Activated naive CD8-positive, alpha-beta T cell treated with anti-CD3 and anti-CD28 coated beads, Interleukin-2, amount 10 ng/mL, durations not matched to agents 7 days and 5 days (primary cell): ENCODE measurements around the gene MTUS2. TPM values are rescaled to one million over a fixed set of nuclear protein-coding genes. Genes with fewer than 3 reads are reported as not detected.

Source experiments
- ATAC-seq: fragments of 150-1000 bp; cut with Tn5 transposase; one replicate; pipeline ENCODE4 v1.10.0; 2021; ENCODE audit warnings: low read depth, moderate library complexity
- POLR2A ChIA-PET: fragments of 350-600 bp; sonication (Branson Sonifier 250); formaldehyde crosslinking; loops from one replicate; lab custom pipeline; 2021; ENCODE audit warnings: antibody characterized with exemption; lab: Charles Lee
- DNase-seq: peaks from one replicate; pipeline ENCODE4 v3.0.0; 2021
- H3K27ac Mint-ChIP-seq: one replicate; pipeline ENCODE4 v1.8.0; 2022; ENCODE audit warnings: mild to moderate bottlenecking, mixed read lengths
- H3K27me3 Mint-ChIP-seq: one replicate; pipeline ENCODE4 v1.8.0; 2022; ENCODE audit warnings: mild to moderate bottlenecking, moderate library complexity, mixed read lengths
- H3K36me3 Mint-ChIP-seq: one replicate; pipeline ENCODE4 v1.8.0; 2021; ENCODE audit warnings: mild to moderate bottlenecking, mixed read lengths
- H3K4me1 Mint-ChIP-seq: one replicate; pipeline ENCODE4 v1.8.0; 2021; ENCODE audit warnings: mixed read lengths
- H3K4me3 Mint-ChIP-seq: one replicate; pipeline ENCODE4 v1.8.0; 2022; ENCODE audit warnings: mild to moderate bottlenecking, moderate library complexity, mixed read lengths
- H3K9me3 Mint-ChIP-seq: one replicate; pipeline ENCODE4 v1.8.0; 2021; ENCODE audit warnings: mixed read lengths
- total RNA-seq, 2 experiments: library from RNA; stranded (reverse); gene quantifications; one replicate each; pipeline ENCODE4 v1.2.3, GENCODE V29; 2021

The MTUS2 gene
- total RNA-seq, 2 experiments from 2014 or later, result not detected

DNA sequence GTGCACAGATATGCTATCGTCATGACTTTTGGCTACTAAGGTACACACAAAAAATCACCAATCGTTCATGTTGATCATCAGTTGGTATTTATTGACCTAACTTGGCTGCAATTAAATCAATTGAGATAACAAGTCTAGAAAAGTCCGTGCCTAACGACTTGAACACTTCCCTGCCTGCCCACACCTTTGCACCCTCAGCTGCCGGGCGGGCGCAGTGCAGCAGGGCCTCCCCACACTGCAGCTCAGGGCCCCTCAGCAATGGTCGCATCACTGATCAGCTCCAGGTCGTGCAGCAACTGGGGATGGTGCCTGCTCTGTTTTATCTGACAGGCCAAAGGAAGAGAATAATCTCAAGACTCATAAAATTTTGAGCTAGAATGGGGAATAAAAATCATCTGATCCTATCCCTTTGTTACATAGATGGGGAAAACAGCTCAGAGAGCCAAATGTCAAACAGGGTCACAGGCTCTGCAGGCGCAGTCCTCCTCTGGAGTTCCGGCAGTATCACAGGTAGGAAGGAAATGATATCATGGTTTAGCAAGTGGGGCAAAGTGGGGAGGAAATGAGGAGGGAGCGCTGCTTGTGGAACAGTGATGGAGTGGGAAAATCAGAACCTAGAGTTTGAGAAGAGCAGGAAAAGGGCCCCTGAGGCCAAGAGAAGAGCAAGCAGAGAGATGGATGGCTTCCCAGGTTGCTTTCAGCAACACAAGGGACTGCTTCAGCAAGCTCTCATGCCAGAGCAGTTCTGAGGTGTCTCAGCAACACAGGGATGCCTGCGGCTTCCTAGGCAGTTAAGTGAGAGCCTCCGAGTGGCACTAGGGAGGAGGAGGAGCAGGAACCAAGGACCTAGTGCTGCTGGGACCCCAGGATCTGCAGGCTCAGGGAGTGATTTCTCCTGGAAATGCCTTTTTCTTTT, 717.9 kb downstream of the MTUS2 start:
- H3K4me1 Mint-ChIP-seq, result peaks cover 23% of the 10 kb centered on the region
- peak overlapping the region; percentile 31 for H3K27ac Mint-ChIP-seq
- POLR2A ChIA-PET, result no interaction called here
- no peaks in the 10 kb centered on the region for H3K9me3 Mint-ChIP-seq
- DNase-seq, result no peak
- H3K27me3 Mint-ChIP-seq, result no peaks in the 10 kb centered on the region
- no peak overlapping the region for H3K4me3 Mint-ChIP-seq
- no peak for ATAC-seq
- H3K36me3 Mint-ChIP-seq, result peaks cover 12% of the 10 kb centered on the region

GRCh38 chr13:29538652-29539040, 718.5 kb downstream of the MTUS2 start:
- H3K4me1 Mint-ChIP-seq, result peaks cover 28% of the 10 kb centered on the region
- DNase-seq, result no peak
- H3K27me3 Mint-ChIP-seq, result no peaks in the 10 kb centered on the region
- POLR2A ChIA-PET, result no interaction called here
- no peak overlapping the region for H3K4me3 Mint-ChIP-seq
- no peak overlapping the region for H3K27ac Mint-ChIP-seq
- H3K9me3 Mint-ChIP-seq, result no peaks in the 10 kb centered on the region
- no peak for ATAC-seq
- peaks cover 10% of the 10 kb centered on the region for H3K36me3 Mint-ChIP-seq

DNA sequence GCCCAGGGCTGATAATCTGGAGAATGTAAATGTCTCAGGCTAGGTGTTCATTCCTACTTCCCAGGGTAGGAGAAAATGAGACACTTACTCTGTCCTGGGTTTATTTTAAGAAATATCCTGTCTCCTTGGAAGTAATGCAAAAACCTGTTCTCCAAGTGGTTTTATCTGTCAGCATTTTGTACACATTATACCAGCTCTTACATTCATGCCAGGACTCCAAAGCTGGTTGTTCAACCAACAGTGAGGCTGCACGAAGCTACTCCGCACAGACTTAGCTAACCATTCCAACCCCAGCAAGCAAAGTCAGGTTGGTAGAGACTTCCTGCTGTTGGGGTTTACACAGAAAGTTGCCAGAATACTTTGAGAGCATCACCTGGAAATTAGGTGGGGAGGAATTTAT, 719.7 kb downstream of the MTUS2 start:
- H3K4me1 Mint-ChIP-seq, result peaks cover 29% of the 10 kb centered on the region
- DNase-seq, result no peak
- peaks cover 9% of the 10 kb centered on the region for H3K36me3 Mint-ChIP-seq
- H3K4me3 Mint-ChIP-seq, result no peak overlapping the region
- no peak overlapping the region for H3K27ac Mint-ChIP-seq
- POLR2A ChIA-PET, result no interaction called here
- ATAC-seq, result no peak
- H3K27me3 Mint-ChIP-seq, result no peaks in the 10 kb centered on the region
- H3K9me3 Mint-ChIP-seq, result no peaks in the 10 kb centered on the region

DNA sequence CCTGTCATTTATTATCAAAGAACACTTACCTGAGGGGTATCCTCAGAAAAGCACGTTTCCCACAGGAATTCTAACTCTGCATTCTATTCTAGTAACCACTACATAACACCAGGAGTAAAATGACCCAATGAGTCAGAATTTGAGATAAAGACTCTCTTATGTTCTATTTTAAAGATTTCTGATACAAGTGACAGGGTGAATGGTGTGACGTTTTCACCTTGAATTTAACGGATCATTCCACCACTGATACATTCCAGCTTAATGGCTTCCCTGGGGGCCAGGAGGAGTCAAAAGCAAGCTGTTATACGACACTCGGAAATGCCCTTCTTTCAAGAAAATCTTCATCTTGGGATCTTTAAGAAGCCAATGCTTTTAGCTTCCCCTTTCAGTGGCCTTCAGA, 720.2 kb downstream of the MTUS2 start:
- Mint-ChIP-seq H3K27me3 (no peaks in the 10 kb centered on the region), H3K36me3 (peaks cover 9% of the 10 kb centered on the region), H3K4me1 (peaks cover 31% of the 10 kb centered on the region), H3K27ac (no peak overlapping the region), H3K9me3 (no peaks in the 10 kb centered on the region), H3K4me3 (no peak overlapping the region)
- DNase-seq (no peak), ATAC-seq (no peak)
- POLR2A ChIA-PET, result no interaction called here

DNA sequence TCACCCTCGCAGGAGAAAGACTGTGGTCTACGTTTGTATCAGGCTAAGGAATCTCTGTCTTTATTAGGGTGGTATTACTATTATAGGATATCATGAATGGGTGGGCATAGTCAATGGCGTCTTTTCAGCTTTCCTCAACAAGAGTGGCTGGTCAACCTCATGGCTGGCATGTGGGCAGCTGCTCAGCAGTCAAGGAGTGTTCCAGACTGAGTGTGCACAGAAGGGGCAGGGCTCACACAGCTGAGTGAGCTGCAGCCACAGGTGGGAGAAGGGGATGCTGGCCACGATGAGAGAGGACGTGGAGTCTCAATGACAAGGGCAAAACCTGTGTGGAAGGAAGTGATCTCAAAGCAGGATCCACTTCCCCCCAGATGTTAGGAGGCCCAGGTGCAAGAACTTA, 720.7 kb downstream of the MTUS2 start:
- DNase-seq, result no peak
- H3K27ac Mint-ChIP-seq, result peak overlapping the region; percentile 22
- no peak for ATAC-seq
- POLR2A ChIA-PET, result no interaction called here
- peaks cover 31% of the 10 kb centered on the region for H3K4me1 Mint-ChIP-seq
- peaks cover 9% of the 10 kb centered on the region for H3K36me3 Mint-ChIP-seq
- H3K27me3 Mint-ChIP-seq, result no peaks in the 10 kb centered on the region
- no peak overlapping the region for H3K4me3 Mint-ChIP-seq
- H3K9me3 Mint-ChIP-seq, result no peaks in the 10 kb centered on the region

GRCh38 chr13:29541400-29541799, 721.3 kb downstream of the MTUS2 start:
- no peaks in the 10 kb centered on the region for H3K9me3 Mint-ChIP-seq
- H3K27me3 Mint-ChIP-seq, result no peaks in the 10 kb centered on the region
- peak overlapping the region; percentile 22 for H3K27ac Mint-ChIP-seq
- H3K4me1 Mint-ChIP-seq, result peaks cover 31% of the 10 kb centered on the region
- H3K36me3 Mint-ChIP-seq, result peaks cover 9% of the 10 kb centered on the region
- POLR2A ChIA-PET, result no interaction called here
- no peak overlapping the region for H3K4me3 Mint-ChIP-seq
- DNase-seq (no peak), ATAC-seq (no peak)

GRCh38 chr13:29542381-29542780, 722.2 kb downstream of the MTUS2 start:
- Mint-ChIP-seq H3K4me1 (peaks cover 28% of the 10 kb centered on the region), H3K9me3 (no peaks in the 10 kb centered on the region), H3K36me3 (peaks cover 9% of the 10 kb centered on the region), H3K27ac (no peak overlapping the region), H3K27me3 (no peaks in the 10 kb centered on the region), H3K4me3 (no peak overlapping the region)
- DNase-seq, result no peak
- POLR2A ChIA-PET, result interaction anchor here (0.7 kb wide), 1 partner anchor 1916 kb away, joined by 3 read pairs; no protein-coding TSS in a partner anchor
- no peak for ATAC-seq

DNA sequence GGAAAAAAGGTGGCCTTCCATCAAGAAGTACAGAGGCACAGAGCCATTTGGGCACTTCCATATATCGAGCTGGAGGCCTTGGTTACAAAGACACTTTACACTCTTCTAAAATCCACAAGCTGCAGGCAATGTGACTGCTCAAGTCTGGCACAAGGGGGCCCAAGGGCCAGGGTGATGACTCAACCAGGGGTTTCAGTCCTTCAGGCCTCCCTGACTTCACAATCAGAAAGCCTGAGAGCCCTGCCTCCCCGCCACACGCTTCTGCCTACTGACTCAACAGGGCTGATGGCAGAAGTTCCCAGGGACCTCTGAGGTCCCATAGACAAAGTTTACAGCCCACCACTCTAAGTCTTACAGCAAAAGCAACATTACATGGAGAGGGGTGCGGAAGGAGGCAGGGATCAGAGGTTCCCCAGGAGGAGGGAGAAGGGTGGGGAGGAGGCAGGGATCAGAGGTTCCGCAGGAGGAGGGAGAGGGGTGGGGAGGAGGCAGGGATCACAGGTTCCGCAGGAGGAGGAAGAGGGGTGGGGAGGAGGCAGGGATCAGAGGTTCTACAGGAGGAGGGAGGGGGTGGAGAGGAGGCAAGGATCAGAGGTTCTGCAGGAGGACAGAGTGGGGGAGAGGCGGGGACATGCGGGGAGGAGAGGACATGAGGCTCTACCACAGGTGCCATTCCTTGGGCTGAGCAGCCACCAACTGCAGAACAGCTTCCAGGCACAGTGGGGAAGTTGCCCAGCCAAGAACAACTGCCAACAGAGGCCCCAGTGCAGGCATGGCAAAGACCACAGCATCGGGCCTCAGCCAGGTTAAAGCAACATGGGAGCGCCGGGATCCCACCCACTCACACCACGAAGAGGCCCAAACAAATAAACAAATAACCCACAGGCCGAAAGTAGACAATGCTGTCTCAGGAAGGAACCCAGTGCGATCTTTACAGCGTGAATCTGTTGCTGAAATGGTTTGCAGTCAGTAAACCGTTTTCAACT, 723.4 kb downstream of the MTUS2 start:
- Mint-ChIP-seq H3K4me1 (peaks cover 23% of the 10 kb centered on the region), H3K9me3 (no peaks in the 10 kb centered on the region), H3K4me3 (no peak overlapping the region), H3K36me3 (peaks cover 9% of the 10 kb centered on the region), H3K27ac (no peak overlapping the region), H3K27me3 (no peaks in the 10 kb centered on the region)
- ATAC-seq (peak; percentile 45), DNase-seq (no peak)
- POLR2A ChIA-PET, result interaction anchor here (0.7 kb wide), 1 partner anchor 1917 kb away, joined by 3 read pairs; no protein-coding TSS in a partner anchor

DNA sequence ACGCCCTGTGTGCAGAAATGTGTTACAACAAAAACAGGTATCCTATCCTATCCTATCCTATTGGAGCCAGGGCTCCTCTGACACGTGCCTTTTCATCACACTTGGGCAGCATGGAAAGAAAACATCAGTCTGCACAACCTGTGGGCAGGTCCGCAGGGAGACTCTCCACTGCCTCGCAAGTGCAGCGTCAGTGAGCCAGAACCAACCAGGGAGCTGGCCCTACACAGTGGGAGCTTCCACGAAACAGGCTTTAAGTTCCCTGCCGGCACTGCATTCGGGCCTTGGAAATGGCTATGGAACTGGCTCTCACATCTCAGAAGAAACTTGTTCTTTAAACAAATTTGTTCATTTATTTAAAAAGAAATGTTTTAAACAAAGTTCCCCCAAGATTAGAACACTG, 725.8 kb downstream of the MTUS2 start:
- H3K27me3 Mint-ChIP-seq, result no peaks in the 10 kb centered on the region
- POLR2A ChIA-PET, result no interaction called here
- H3K27ac Mint-ChIP-seq, result no peak overlapping the region
- H3K9me3 Mint-ChIP-seq, result no peaks in the 10 kb centered on the region
- DNase-seq (no peak), ATAC-seq (no peak)
- H3K4me1 Mint-ChIP-seq, result peaks cover 15% of the 10 kb centered on the region
- H3K36me3 Mint-ChIP-seq, result peaks cover 14% of the 10 kb centered on the region
- H3K4me3 Mint-ChIP-seq, result no peak overlapping the region

DNA sequence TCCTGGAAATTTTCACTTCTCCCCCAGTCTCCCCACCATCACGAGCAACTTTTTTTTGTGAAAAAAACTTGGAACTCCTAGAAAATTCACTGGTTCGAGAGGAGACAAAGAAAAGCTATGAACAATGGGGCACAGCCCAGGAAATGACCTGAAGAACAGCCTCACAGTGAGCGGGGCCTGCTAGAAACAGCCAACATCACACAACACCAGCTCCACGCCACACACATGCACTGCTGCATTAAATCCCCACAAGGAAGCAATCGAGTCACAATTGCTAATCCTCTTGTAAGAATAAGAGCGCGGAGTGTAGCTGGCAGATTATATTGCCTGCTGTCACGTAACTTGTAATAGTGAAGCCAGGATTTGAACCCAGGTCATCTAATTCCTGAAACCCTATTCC, 726.5 kb downstream of the MTUS2 start:
- H3K27ac Mint-ChIP-seq, result no peak overlapping the region
- peaks cover 15% of the 10 kb centered on the region for H3K36me3 Mint-ChIP-seq

GRCh38 chr13:29547153-29547552, 727.0 kb downstream of the MTUS2 start:
- ATAC-seq (no peak), DNase-seq (no peak)
- Mint-ChIP-seq H3K27ac (no peak overlapping the region), H3K9me3 (no peaks in the 10 kb centered on the region), H3K36me3 (peaks cover 15% of the 10 kb centered on the region), H3K4me1 (peaks cover 9% of the 10 kb centered on the region), H3K27me3 (no peaks in the 10 kb centered on the region), H3K4me3 (no peak overlapping the region)
- POLR2A ChIA-PET, result no interaction called here

More for the DNA sequence above, 726.5 kb downstream of the MTUS2 start:
- POLR2A ChIA-PET, result no interaction called here
- Mint-ChIP-seq H3K4me1 (peaks cover 9% of the 10 kb centered on the region), H3K9me3 (no peaks in the 10 kb centered on the region), H3K4me3 (no peak overlapping the region), H3K27me3 (no peaks in the 10 kb centered on the region)
- no peak for DNase-seq
- no peak for ATAC-seq

DNA sequence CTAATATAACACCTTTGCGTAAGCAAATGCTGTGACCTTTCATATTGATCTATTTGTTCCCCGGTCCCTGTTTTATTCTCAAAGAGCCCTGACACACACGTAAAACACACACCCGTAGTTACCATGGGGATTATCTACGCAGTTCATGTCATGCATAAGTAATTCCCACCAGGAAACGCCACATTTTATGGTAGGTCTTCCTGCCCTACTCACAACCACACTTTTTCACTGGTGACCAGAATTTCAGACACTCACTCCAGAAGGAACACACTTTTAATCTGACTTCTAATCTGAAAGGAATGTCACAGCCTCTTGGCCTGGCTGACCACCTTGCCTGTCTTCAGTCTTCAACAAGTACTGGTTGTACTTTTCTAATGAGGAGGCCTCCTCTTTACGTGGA, 728.6 kb downstream of the MTUS2 start:
- Mint-ChIP-seq H3K36me3 (peaks cover 14% of the 10 kb centered on the region), H3K4me3 (no peak overlapping the region), H3K27me3 (no peaks in the 10 kb centered on the region), H3K27ac (no peak overlapping the region), H3K9me3 (no peaks in the 10 kb centered on the region), H3K4me1 (peaks cover 4% of the 10 kb centered on the region)
- POLR2A ChIA-PET, result no interaction called here
- ATAC-seq, result no peak
- DNase-seq, result no peak

DNA sequence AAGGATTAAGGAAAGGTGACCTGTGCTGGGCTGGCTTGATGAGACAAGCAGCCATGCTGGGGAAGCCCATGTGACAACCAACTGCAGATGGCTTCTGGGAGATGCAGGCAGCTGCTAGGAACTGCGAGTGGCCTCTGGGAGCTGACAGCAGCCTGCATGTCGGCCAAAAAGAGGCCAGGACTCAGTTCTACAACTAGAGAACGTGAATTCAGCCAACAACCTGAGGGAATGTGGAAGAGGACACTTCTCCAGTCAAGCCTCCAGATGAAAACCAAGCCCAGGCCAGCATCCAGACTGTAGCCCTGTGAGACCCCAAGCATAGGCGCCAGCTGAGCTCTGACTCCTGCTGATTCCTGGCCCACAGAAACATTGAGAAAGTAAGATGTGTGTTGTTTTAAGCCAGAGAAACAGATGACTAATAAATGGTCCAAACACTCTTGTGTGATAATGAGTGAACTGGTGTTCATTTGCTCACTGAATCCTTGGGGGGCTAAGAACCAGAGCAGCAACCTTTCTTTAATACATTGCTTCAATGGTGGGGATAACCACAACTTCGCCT, 730.4 kb downstream of the MTUS2 start:
- POLR2A ChIA-PET, result no interaction called here
- no peak for ATAC-seq
- no peaks in the 10 kb centered on the region for H3K9me3 Mint-ChIP-seq
- H3K4me1 Mint-ChIP-seq, result peaks cover 2% of the 10 kb centered on the region
- no peak for DNase-seq
- H3K36me3 Mint-ChIP-seq, result peaks cover 14% of the 10 kb centered on the region
- H3K27me3 Mint-ChIP-seq, result no peaks in the 10 kb centered on the region
- H3K4me3 Mint-ChIP-seq, result no peak overlapping the region
- H3K27ac Mint-ChIP-seq, result no peak overlapping the region
